ENCODE data around the gene IRS1.

The IRS1 gene

GRCh38 chr2:226705133-226705886, 94.3 kb downstream of the IRS1 start:
- H3K27ac ChIP-seq, result no peak overlapping the region
- no peak overlapping the region for H3K4me3 ChIP-seq

- no peak overlapping the region for H3K27ac ChIP-seq
- no peak overlapping the region for H3K4me3 ChIP-seq
Measured at GRCh38 chr2:226703514-226703913, 96.1 kb downstream of the IRS1 start.

GRCh38 chr2:226702376-226702775, 97.2 kb downstream of the IRS1 start:
- Histone ChIP-seq H3K27ac (no peak overlapping the region), H3K4me3 (no peak overlapping the region)

GRCh38 chr2:226701052-226701451, 98.6 kb downstream of the IRS1 start:
- Histone ChIP-seq H3K4me3 (no peak overlapping the region), H3K27ac (no peak overlapping the region)

- no peak overlapping the region for H3K4me3 ChIP-seq
- H3K27ac ChIP-seq, result no peak overlapping the region
Measured at GRCh38 chr2:226699321-226699720, 100.3 kb downstream of the IRS1 start.

- H3K4me3 ChIP-seq, result no peak overlapping the region
- no peak overlapping the region for H3K27ac ChIP-seq
Measured at GRCh38 chr2:226698671-226699070, 100.9 kb downstream of the IRS1 start.

- Histone ChIP-seq H3K4me3 (no peak overlapping the region), H3K27ac (no peak overlapping the region)
Measured at GRCh38 chr2:226694586-226695284, 104.9 kb downstream of the IRS1 start.

- no peak overlapping the region for H3K4me3 ChIP-seq
- H3K27ac ChIP-seq, result no peak overlapping the region
Measured at GRCh38 chr2:226694149-226694548, 105.5 kb downstream of the IRS1 start.

GRCh38 chr2:226693521-226693920, 106.1 kb downstream of the IRS1 start:
- no peak overlapping the region for H3K27ac ChIP-seq
- H3K4me3 ChIP-seq, result no peak overlapping the region

GRCh38 chr2:226692521-226693126, 107.0 kb downstream of the IRS1 start:
- Histone ChIP-seq H3K27ac (no peak overlapping the region), H3K4me3 (no peak overlapping the region)

GRCh38 chr2:226691255-226691654, 108.4 kb downstream of the IRS1 start:
- no peak overlapping the region for H3K27ac ChIP-seq

GRCh38 chr2:226690461-226691024, 109.1 kb downstream of the IRS1 start:
- no peak overlapping the region for H3K27ac ChIP-seq
- H3K4me3 ChIP-seq, result no peak overlapping the region

More at GRCh38 chr2:226691255-226691654, 108.4 kb downstream of the IRS1 start:
- no peak overlapping the region for H3K4me3 ChIP-seq

GRCh38 chr2:226687641-226688253, 111.9 kb downstream of the IRS1 start:
- H3K27ac ChIP-seq, result no peak overlapping the region
- no peak overlapping the region for H3K4me3 ChIP-seq

- H3K4me3 ChIP-seq, result no peak overlapping the region
- no peak overlapping the region for H3K27ac ChIP-seq
Measured at GRCh38 chr2:226684563-226684959, 115.1 kb downstream of the IRS1 start.

- H3K4me3 ChIP-seq, result no peak overlapping the region
- no peak overlapping the region for H3K27ac ChIP-seq
Measured at GRCh38 chr2:226683944-226684562, 115.6 kb downstream of the IRS1 start.

GRCh38 chr2:226683196-226683595, 116.4 kb downstream of the IRS1 start:
- H3K27ac ChIP-seq, result no peak overlapping the region
- H3K4me3 ChIP-seq, result no peak overlapping the region

Measured in skin epidermis (tissue), 12 donors.